ENCODE results near the gene ACSL4. TPM values are rescaled to one million over a fixed set of nuclear protein-coding genes. Genes with fewer than 3 reads are reported as not detected.
A peak's percentile ranks its signal among the peaks of the same experiment; 100 is the strongest.
"Not testable (repeated sequence)": the region's sequence is repeated elsewhere in the genome, so short reads cannot be mapped to it uniquely, and the experiment has no call there.

ACSL4 gene
- total and polyA plus RNA-seq, 9 of the 15 experiments (the other 6 are each of a cell fraction or from before 2014, with no cell fraction given) = 9.8 to 35.1 (median 25.5) TPM

GRCh38 chrX:109637477-109637876, 95.6 kb downstream of the ACSL4 start:
- H3K9me1 ChIP-seq (ENCODE audit: control insufficient read depth, insufficient read depth, low read length); H3K9me3 ChIP-seq (replicated peaks; ENCODE audit: control insufficient read depth, insufficient read depth, low read depth, low read length); H3K27ac ChIP-seq (ENCODE audit: extremely low read depth, low read depth, low read length); H3K36me3 ChIP-seq (ENCODE audit: control insufficient read depth, insufficient read depth, low read length); H3K4me1 ChIP-seq (replicated peaks in 1 of 2; ENCODE audit: control insufficient read depth in 2 of 2, insufficient read depth in 2 of 2, low read length in 2 of 2); H3K4me2 ChIP-seq (ENCODE audit: insufficient read depth, low read length); FAIRE-seq; H4K20me1 ChIP-seq (replicated peaks; ENCODE audit: control insufficient read depth, insufficient read depth, low read length); BruUV-seq (replicated peaks); H2AFZ ChIP-seq (ENCODE audit: low read depth, low read length); H3K9ac ChIP-seq (ENCODE audit: insufficient read depth in 1 of 2, low read depth in 2 of 2, low read length in 2 of 2); H3K27me3 ChIP-seq (ENCODE audit: control insufficient read depth in 2 of 2, insufficient read depth in 2 of 2, low read length in 2 of 2); POLR2A ChIA-PET; H3K4me3 ChIP-seq; H3K79me2 ChIP-seq (ENCODE audit: control insufficient read depth, insufficient read depth, low read length); CTCF ChIA-PET (ENCODE audit: low intra/inter-chr PET ratio); ATAC-seq; DNase-seq (ENCODE audit: extremely low read depth in 1 of 4, low spot score in 3 of 4): not testable (repeated sequence)
- peak; percentile 63 for TF ChIP-seq ZNF146 (CRISPR knock-in tag; IDR thresholded peaks at IDR 0.05; ENCODE audit: unreplicated experiment)
- intact Hi-C loops (cut with micrococcal nuclease) (loop anchor here (5.0 kb wide), 1 partner anchor 250 kb away; no protein-coding TSS in a partner anchor), in situ Hi-C loops (cut with MboI) (loop anchor here (10.0 kb wide), 1 partner anchor 153 kb away; the partner anchor contains the start of gene GUCY2F)
- WGBS (ENCODE audit: insufficient coverage, low coverage, missing lambda C conversion rate) = 60% methylated on average over 1 of the region's 2 CpGs

GRCh38 chrX:109635146-109635545, 97.9 kb downstream of the ACSL4 start:
- H3K27me3 ChIP-seq (ENCODE audit: control insufficient read depth in 2 of 2, insufficient read depth in 2 of 2, low read length in 2 of 2) = no peaks in the 10 kb centered on the region
- H3K9me3 ChIP-seq (replicated peaks; ENCODE audit: control insufficient read depth, insufficient read depth, low read depth, low read length) = no peaks in the 10 kb centered on the region
- FAIRE-seq (peak; percentile 81), ATAC-seq (peak; percentile 85), DNase-seq (ENCODE audit: extremely low read depth in 1 of 4, low spot score in 3 of 4) (peak; percentile 20 to 34 (median 24))
- in situ Hi-C loops (cut with MboI) (loop anchor here (10.0 kb wide), 1 partner anchor 150 kb away; the partner anchor contains the start of gene GUCY2F), intact Hi-C loops (cut with micrococcal nuclease) (loop anchor here (5.0 kb wide), 1 partner anchor 252 kb away; no protein-coding TSS in a partner anchor)
- ChIA-PET POLR2A (no interaction called here), CTCF (ENCODE audit: low intra/inter-chr PET ratio) (interaction anchor here (2.1 kb wide), 1 partner anchor 149 kb away, joined by 15 read pairs; no protein-coding TSS in a partner anchor)
- H3K79me2 ChIP-seq (ENCODE audit: control insufficient read depth, insufficient read depth, low read length) = no peaks in the 10 kb centered on the region
- BruUV-seq (replicated peaks) = no TSS peak
- no peaks in the 10 kb centered on the region for H4K20me1 ChIP-seq (replicated peaks; ENCODE audit: control insufficient read depth, insufficient read depth, low read length)
- no peaks in the 10 kb centered on the region for H3K4me1 ChIP-seq (replicated peaks in 1 of 2; ENCODE audit: control insufficient read depth in 2 of 2, insufficient read depth in 2 of 2, low read length in 2 of 2)
- H2AFZ ChIP-seq (ENCODE audit: low read depth, low read length) = no peak overlapping the region
- no peak overlapping the region for H3K4me3 ChIP-seq
- no peak overlapping the region for H3K27ac ChIP-seq (ENCODE audit: extremely low read depth, low read depth, low read length)
- H3K9me1 ChIP-seq (ENCODE audit: control insufficient read depth, insufficient read depth, low read length) = no peaks in the 10 kb centered on the region
- no peak for TF ChIP-seq WHSC1 (IDR thresholded peaks at IDR 0.05; ENCODE audit: low read length)
- TF ChIP-seq CTCF (IDR thresholded peaks at IDR 0.05 in 2 of 3, conservative IDR thresholded peaks at IDR 0.05 in 1 of 3; ENCODE audit: insufficient read depth in 2 of 3, low read depth in 1 of 3, low read length in 3 of 3) = peak; percentile 51 to 64 (median 57); a peak in 5 of 6 replicates
- 7% methylated on average over 3 of the region's 3 CpGs for WGBS (ENCODE audit: insufficient coverage, low coverage, missing lambda C conversion rate)
- no peak overlapping the region for H3K9ac ChIP-seq (ENCODE audit: insufficient read depth in 1 of 2, low read depth in 2 of 2, low read length in 2 of 2)
- H3K36me3 ChIP-seq (ENCODE audit: control insufficient read depth, insufficient read depth, low read length) = no peaks in the 10 kb centered on the region
- no peak overlapping the region for H3K4me2 ChIP-seq (ENCODE audit: insufficient read depth, low read length)
